IMR-90 (cell line): Measurements from ENCODE around the gene TAF1. TPM values are rescaled to one million over a fixed set of nuclear protein-coding genes. Genes with fewer than 3 reads are reported as not detected.

Experiments
- ATAC-seq: fragments of 200-7000 bp; cut with Tn5 transposase; 2 replicates; pipeline ENCODE4 v1.9.1; 2020; ENCODE audit warnings: low read depth, mild to moderate bottlenecking, moderate library complexity
- BruUV-seq: library from RNA; stranded (reverse); fragments of 400-500 nt; replicated peaks from 2 replicates; lab custom pipeline; 2021; lab: Mats Ljungman, UMichigan
- CTCF ChIA-PET: fragments of 300-600 bp; formaldehyde crosslinking; extraction: SDS; loops from one replicate; lab custom pipeline; 2021; ENCODE audit warnings: antibody characterized with exemption; lab: Yijun Ruan, JAX
- POLR2A ChIA-PET: fragments of 300-600 bp; sonication (Branson Sonifier 250); formaldehyde crosslinking; loops from one replicate; lab custom pipeline; 2022; ENCODE audit warnings: antibody characterized with exemption; ENCODE audit not compliant: unreplicated experiment; lab: Charles Lee
- DNase-seq: peaks from one replicate; pipeline ENCODE4 v3.0.0; 2013
- H2AFZ ChIP-seq: replicated peaks from 2 replicates; pipeline ENCODE3; 2013; ENCODE audit warnings: low read length, mild to moderate bottlenecking; ENCODE audit not compliant: poor library complexity
- H2AK5ac ChIP-seq: 2 replicates; pipeline ENCODE4 v1.6.1; 2013; ENCODE audit warnings: low read depth, low read length, inconsistent platforms
- H2AK9ac ChIP-seq: replicated peaks from 2 replicates; pipeline ENCODE3; 2013; ENCODE audit warnings: mild to moderate bottlenecking, low read depth, low read length, moderate library complexity; ENCODE audit not compliant: poor library complexity
- H2BK120ac ChIP-seq: 2 replicates; pipeline ENCODE4 v1.6.1; 2013; ENCODE audit warnings: low read depth, low read length, inconsistent platforms
- H2BK15ac ChIP-seq: 3 replicates; pipeline ENCODE4 v1.6.1; 2013; ENCODE audit warnings: low read depth, low read length, inconsistent platforms
- H2BK20ac ChIP-seq: 2 replicates; pipeline ENCODE4 v1.6.1; 2013; ENCODE audit warnings: low read depth, mild to moderate bottlenecking, inconsistent platforms, low read length, moderate library complexity
- H2BK5ac ChIP-seq: 2 replicates; pipeline ENCODE4 v1.6.1; 2013; ENCODE audit warnings: mild to moderate bottlenecking, low read depth, low read length, inconsistent platforms; ENCODE audit not compliant: poor library complexity, severe bottlenecking
- H3K14ac ChIP-seq: replicated peaks from 2 replicates; pipeline ENCODE4 v1.6.1; 2013; ENCODE audit warnings: low read depth, low read length, inconsistent platforms
- H3K18ac ChIP-seq: 2 replicates; pipeline ENCODE4 v1.6.1; 2013; ENCODE audit warnings: low read depth, low read length, control low read depth
- H3K23ac ChIP-seq: 2 replicates; pipeline ENCODE4 v1.6.1; 2013; ENCODE audit warnings: low read depth, low read length, inconsistent platforms
- H3K27ac ChIP-seq: 2 replicates; pipeline ENCODE4 v1.5.1; 2013; ENCODE audit warnings: mild to moderate bottlenecking, control low read depth, low read length; ENCODE audit not compliant: insufficient read depth
- H3K27me3 ChIP-seq: 2 replicates; pipeline ENCODE4 v1.6.1; 2013; ENCODE audit warnings: low read length; ENCODE audit not compliant: control insufficient read depth, insufficient read depth
- H3K36me3 ChIP-seq: 2 replicates; pipeline ENCODE4 v1.6.1; 2013; ENCODE audit warnings: low read length, mixed read lengths; ENCODE audit not compliant: control insufficient read depth, insufficient read depth
- H3K4ac ChIP-seq: 2 replicates; pipeline ENCODE4 v1.6.1; 2013; ENCODE audit warnings: low read depth, low read length, inconsistent platforms
- H3K4me1 ChIP-seq: 2 replicates; pipeline ENCODE4 v1.6.1; 2013; ENCODE audit warnings: low read length, mixed read lengths; ENCODE audit not compliant: control insufficient read depth, insufficient read depth
- H3K4me2 ChIP-seq: 2 replicates; pipeline ENCODE4 v1.6.1; 2013; ENCODE audit warnings: low read depth, mild to moderate bottlenecking, control low read depth, low read length, moderate library complexity
- H3K4me3 ChIP-seq: 2 replicates; pipeline ENCODE4 v1.5.1; 2013; ENCODE audit warnings: low read depth, mild to moderate bottlenecking, control low read depth, low read length, moderate library complexity; ENCODE audit not compliant: insufficient read depth
- H3K56ac ChIP-seq: 2 replicates; pipeline ENCODE4 v1.6.1; 2013; ENCODE audit warnings: low read length, inconsistent platforms; ENCODE audit not compliant: insufficient read depth; ENCODE audit errors: extremely low read depth
- H3K79me1 ChIP-seq, 2 experiments: 2 replicates each; pipeline ENCODE4 v1.6.1; 2013; ENCODE audit warnings: low read length in 2 of 2, inconsistent platforms in 1 of 2, low read depth in 1 of 2
- H3K9ac ChIP-seq: 2 replicates; pipeline ENCODE4 v1.6.1; 2013; ENCODE audit warnings: low read depth, low read length, control low read depth
- H3K9me1 ChIP-seq: 2 replicates; pipeline ENCODE4 v1.6.1; 2013; ENCODE audit warnings: low read length, inconsistent platforms; ENCODE audit not compliant: insufficient read depth
- H3K9me3 ChIP-seq: 2 replicates; pipeline ENCODE4 v1.6.1; 2013; ENCODE audit warnings: low read length; ENCODE audit not compliant: control insufficient read depth, insufficient read depth
- H4K20me1 ChIP-seq: 2 replicates; pipeline ENCODE4 v1.6.1; 2013; ENCODE audit warnings: low read length, inconsistent platforms; ENCODE audit not compliant: insufficient read depth
- H4K5ac ChIP-seq: 2 replicates; pipeline ENCODE4 v1.6.1; 2013; ENCODE audit warnings: mild to moderate bottlenecking, low read depth, low read length, control low read depth
- H4K8ac ChIP-seq, 2 experiments: 2 replicates each; pipeline ENCODE4 v1.6.1; 2013; ENCODE audit warnings: low read depth in 2 of 2, low read length in 2 of 2, control low read depth in 1 of 2, inconsistent platforms in 1 of 2
- H4K91ac ChIP-seq: 2 replicates; pipeline ENCODE4 v1.6.1; 2013; ENCODE audit warnings: low read depth, low read length, inconsistent platforms; ENCODE audit not compliant: insufficient read depth
- BHLHE40 ChIP-seq: fragments of 150-350 bp; IDR thresholded peaks from 2 replicates; pipeline ENCODE4 v1.6.1; 2016; ENCODE audit warnings: mild to moderate bottlenecking, low read depth, low read length
- CEBPB ChIP-seq: IDR thresholded peaks from 2 replicates; pipeline ENCODE4 v1.6.1; 2012; ENCODE audit warnings: low read depth, low read length, improper control_type of control experiment
- CHD1 ChIP-seq: IDR thresholded peaks from 2 replicates; pipeline ENCODE4 v1.6.1; 2012; ENCODE audit warnings: low read depth, low read length, improper control_type of control experiment
- FOS ChIP-seq: fragments of 150-350 bp; IDR thresholded peaks from 2 replicates; pipeline ENCODE4 v1.6.1; 2016; ENCODE audit warnings: low read depth, low read length
- MAFK ChIP-seq: IDR thresholded peaks from 2 replicates; pipeline ENCODE4 v1.6.1; 2012; ENCODE audit warnings: low read depth, low read length, improper control_type of control experiment
- MAZ ChIP-seq: IDR thresholded peaks from 2 replicates; pipeline ENCODE4 v1.6.1; 2012; ENCODE audit warnings: low read depth, mild to moderate bottlenecking, low read length, improper control_type of control experiment, moderate library complexity, borderline replicate concordance
- MXI1 ChIP-seq: IDR thresholded peaks from 2 replicates; pipeline ENCODE4 v1.6.1; 2012; ENCODE audit warnings: low read depth, mild to moderate bottlenecking, low read length, moderate library complexity, borderline replicate concordance
- NFE2L2 ChIP-seq: fragments of 150-350 bp; IDR thresholded peaks from 2 replicates; pipeline ENCODE4 v1.6.1; 2016; ENCODE audit warnings: low read depth, mild to moderate bottlenecking, low read length
- RAD21 ChIP-seq: IDR thresholded peaks from 2 replicates; pipeline ENCODE4 v1.6.1; 2012; ENCODE audit warnings: low read length, improper control_type of control experiment
- RCOR1 ChIP-seq: IDR thresholded peaks from 2 replicates; pipeline ENCODE4 v1.6.1; 2012; ENCODE audit warnings: mild to moderate bottlenecking, low read length, improper control_type of control experiment; ENCODE audit not compliant: insufficient replicate concordance
- RFX5 ChIP-seq: IDR thresholded peaks from 2 replicates; pipeline ENCODE4 v1.8.0; 2012; ENCODE audit warnings: low read depth, mild to moderate bottlenecking, low read length, moderate library complexity
- SMC3 ChIP-seq: fragments of 150-350 bp; IDR thresholded peaks from 2 replicates; pipeline ENCODE4 v1.6.1; 2016; ENCODE audit warnings: low read depth, mild to moderate bottlenecking, antibody characterized with exemption, low read length, moderate library complexity
- WGBS, 2 experiments: methylation state at CpG; one replicate each; pipeline versions ENCODE4 v1.1.5 to v1.1.7; 2013; ENCODE audit warnings: missing lambda C conversion rate in 2 of 2; ENCODE audit not compliant: insufficient read length in 1 of 2; ENCODE audit errors: extremely low coverage in 2 of 2; 5-methylcytosine and 5-hydroxymethylcytosine counted together
- dilution Hi-C: fragments of 300-500 bp; cut with HindIII; formaldehyde crosslinking; loops from one replicate; pipeline ENCODE4 v1.14.3; 2018; ENCODE audit warnings: low sequenced_read_pairs; ENCODE audit not compliant: unreplicated experiment
- in situ Hi-C: fragments of 300-500 bp; cut with MboI; formaldehyde crosslinking; loops from 3 replicates; pipeline ENCODE4 v1.14.3; 2019; ENCODE audit warnings: low sequenced_read_pairs, inconsistent platforms, mixed read lengths
- intact Hi-C: fragments of 100-400 bp; cut with micrococcal nuclease; formaldehyde crosslinking; loops from 2 replicates; pipeline ENCODE4 v1.10.0; 2022
- polyA plus RNA-seq, 3 experiments: library from polyadenylated mRNA; depleted of rRNA; stranded (reverse); fragments of >200 nt; gene quantifications; 2 replicates each; pipeline ENCODE4 v1.2.3, GENCODE V29; 2012; ENCODE audit warnings: low replicate concordance in 1 of 3
- total RNA-seq: library from RNA; depleted of rRNA; stranded (reverse); fragments of >200 nt; gene quantifications from 2 replicates; pipeline ENCODE4 v1.2.3, GENCODE V29; 2012
- TF ChIP-seq, protein P1 (sequence below): conservative IDR thresholded peaks from 2 replicates; pipeline ENCODE4 v1.5.1; 2012; ENCODE audit warnings: mild to moderate bottlenecking, low read depth, low read length, improper control_type of control experiment
- TF ChIP-seq, protein P2 (sequence below): fragments of 150-350 bp; IDR thresholded peaks from 2 replicates; pipeline ENCODE4 v1.6.1; 2017; ENCODE audit warnings: mild to moderate bottlenecking, antibody characterized with exemption, low read length, low read depth
- TF ChIP-seq, protein P3 (sequence below): fragments of 150-350 bp; IDR thresholded peaks from 2 replicates; pipeline ENCODE4 v1.6.1; 2016; ENCODE audit warnings: low read depth, mild to moderate bottlenecking, low read length, moderate library complexity, borderline replicate concordance

The TAF1 gene
- total and polyA plus RNA-seq, 2 of the 4 experiments (the other 2 are of a cell fraction): 15.7 to 25.5 TPM

DNA sequence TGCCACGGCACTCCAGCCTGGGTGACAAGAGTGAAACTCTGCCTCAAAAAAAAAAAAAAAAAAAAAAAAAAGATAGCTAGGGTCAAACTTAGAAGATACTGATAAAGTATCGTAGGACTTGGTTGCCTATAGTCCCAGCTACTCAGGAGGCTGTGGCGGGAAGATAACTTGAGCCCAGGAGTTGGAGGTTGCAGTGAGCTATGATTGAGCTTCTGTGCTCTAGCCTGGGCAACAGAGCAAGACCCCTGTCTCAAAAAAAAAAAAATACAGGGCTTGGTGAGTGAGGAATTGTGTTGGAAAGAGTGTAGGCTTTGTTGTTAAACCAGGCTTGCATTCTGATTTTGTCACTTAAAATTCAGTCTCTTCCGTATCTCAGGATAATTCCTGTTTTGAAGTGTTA is 6.2 kb downstream of the TAF1 start:
- no peak overlapping the region for H3K4ac ChIP-seq
- peaks cover 14% of the 10 kb centered on the region for H3K36me3 ChIP-seq
- in situ Hi-C loops (no loop called here), dilution Hi-C loops (no loop called here), intact Hi-C loops (no loop called here)
- no peak overlapping the region for H4K5ac ChIP-seq
- H3K79me1 ChIP-seq: peaks cover 5 to 15% of the 10 kb centered on the region in 2 experiments; a peak in 3 of 4 replicates
- H3K14ac ChIP-seq: no peak overlapping the region
- H3K4me2 ChIP-seq: no peak overlapping the region
- TF ChIP-seq FOS (no peak), MAZ (no peak), NFE2L2 (no peak), RFX5 (no peak), RAD21 (no peak), BHLHE40 (no peak), MAFK (no peak), MXI1 (no peak), SMC3 (no peak), RCOR1 (no peak), CHD1 (no peak), CEBPB (no peak)
- TF ChIP-seq, protein P1, sequence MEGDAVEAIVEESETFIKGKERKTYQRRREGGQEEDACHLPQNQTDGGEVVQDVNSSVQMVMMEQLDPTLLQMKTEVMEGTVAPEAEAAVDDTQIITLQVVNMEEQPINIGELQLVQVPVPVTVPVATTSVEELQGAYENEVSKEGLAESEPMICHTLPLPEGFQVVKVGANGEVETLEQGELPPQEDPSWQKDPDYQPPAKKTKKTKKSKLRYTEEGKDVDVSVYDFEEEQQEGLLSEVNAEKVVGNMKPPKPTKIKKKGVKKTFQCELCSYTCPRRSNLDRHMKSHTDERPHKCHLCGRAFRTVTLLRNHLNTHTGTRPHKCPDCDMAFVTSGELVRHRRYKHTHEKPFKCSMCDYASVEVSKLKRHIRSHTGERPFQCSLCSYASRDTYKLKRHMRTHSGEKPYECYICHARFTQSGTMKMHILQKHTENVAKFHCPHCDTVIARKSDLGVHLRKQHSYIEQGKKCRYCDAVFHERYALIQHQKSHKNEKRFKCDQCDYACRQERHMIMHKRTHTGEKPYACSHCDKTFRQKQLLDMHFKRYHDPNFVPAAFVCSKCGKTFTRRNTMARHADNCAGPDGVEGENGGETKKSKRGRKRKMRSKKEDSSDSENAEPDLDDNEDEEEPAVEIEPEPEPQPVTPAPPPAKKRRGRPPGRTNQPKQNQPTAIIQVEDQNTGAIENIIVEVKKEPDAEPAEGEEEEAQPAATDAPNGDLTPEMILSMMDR: no peak
- TF ChIP-seq, protein P2, sequence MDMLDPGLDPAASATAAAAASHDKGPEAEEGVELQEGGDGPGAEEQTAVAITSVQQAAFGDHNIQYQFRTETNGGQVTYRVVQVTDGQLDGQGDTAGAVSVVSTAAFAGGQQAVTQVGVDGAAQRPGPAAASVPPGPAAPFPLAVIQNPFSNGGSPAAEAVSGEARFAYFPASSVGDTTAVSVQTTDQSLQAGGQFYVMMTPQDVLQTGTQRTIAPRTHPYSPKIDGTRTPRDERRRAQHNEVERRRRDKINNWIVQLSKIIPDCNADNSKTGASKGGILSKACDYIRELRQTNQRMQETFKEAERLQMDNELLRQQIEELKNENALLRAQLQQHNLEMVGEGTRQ: no peak
- TF ChIP-seq, protein P3, sequence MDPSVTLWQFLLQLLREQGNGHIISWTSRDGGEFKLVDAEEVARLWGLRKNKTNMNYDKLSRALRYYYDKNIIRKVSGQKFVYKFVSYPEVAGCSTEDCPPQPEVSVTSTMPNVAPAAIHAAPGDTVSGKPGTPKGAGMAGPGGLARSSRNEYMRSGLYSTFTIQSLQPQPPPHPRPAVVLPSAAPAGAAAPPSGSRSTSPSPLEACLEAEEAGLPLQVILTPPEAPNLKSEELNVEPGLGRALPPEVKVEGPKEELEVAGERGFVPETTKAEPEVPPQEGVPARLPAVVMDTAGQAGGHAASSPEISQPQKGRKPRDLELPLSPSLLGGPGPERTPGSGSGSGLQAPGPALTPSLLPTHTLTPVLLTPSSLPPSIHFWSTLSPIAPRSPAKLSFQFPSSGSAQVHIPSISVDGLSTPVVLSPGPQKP: no peak
- H3K4me1 ChIP-seq: no peaks in the 10 kb centered on the region; the same call in 1 of the 2 replicates
- POLR2A ChIA-PET: no interaction called here
- no peak overlapping the region for H3K56ac ChIP-seq
- no peak overlapping the region for H4K8ac ChIP-seq
- H3K27me3 ChIP-seq: no peaks in the 10 kb centered on the region
- no peak overlapping the region for H3K27ac ChIP-seq
- CTCF ChIA-PET: no interaction called here
- no peak overlapping the region for H3K23ac ChIP-seq
- no peak overlapping the region for H2BK15ac ChIP-seq
- BruUV-seq: no TSS peak
- no peak overlapping the region for H2AK9ac ChIP-seq
- H4K20me1 ChIP-seq: no peaks in the 10 kb centered on the region
- DNase-seq: no peak
- no peak overlapping the region for H2AFZ ChIP-seq
- no peak overlapping the region for H3K4me3 ChIP-seq
- no peaks in the 10 kb centered on the region for H3K9me1 ChIP-seq
- no peak overlapping the region for H2BK120ac ChIP-seq
- H3K9me3 ChIP-seq: no peaks in the 10 kb centered on the region
- H2AK5ac ChIP-seq: no peak overlapping the region
- no peak overlapping the region for H2BK5ac ChIP-seq
- no peak overlapping the region for H4K91ac ChIP-seq
- H2BK20ac ChIP-seq: no peak overlapping the region
- no peak overlapping the region for H3K9ac ChIP-seq
- ATAC-seq: no peak
- no peak overlapping the region for H3K18ac ChIP-seq
- WGBS, 2 experiments: no CpG with 5 or more reads among the region's 4 CpGs
